Activated T-cell treated with anti-CD3 and anti-CD28 coated beads for 1 hour (primary cell): ENCODE results near the gene MUSK.
"Not testable (repeated sequence)": the region's sequence is repeated elsewhere in the genome, so short reads cannot be mapped to it uniquely, and the experiment has no call there.

Source experiments
- DNase-seq: peaks from one replicate; pipeline ENCODE4 v3.0.0-alpha.2; 2020; ENCODE audit warnings: low read depth

MUSK gene

GRCh38 chr9:110695846-110696245 is 27.3 kb downstream of the MUSK start:
- not testable (repeated sequence) for DNase-seq

GRCh38 chr9:110700953-110701352 is 32.4 kb downstream of the MUSK start:
- DNase-seq = no peak

- no peak for DNase-seq
These were observed 35.1 kb downstream of the MUSK start for GRCh38 chr9:110703669-110704068.

- DNase-seq = no peak
These were observed 38.8 kb downstream of the MUSK start for GRCh38 chr9:110707419-110707818.

GRCh38 chr9:110710420-110710819 is 41.8 kb downstream of the MUSK start:
- DNase-seq = no peak

- no peak for DNase-seq
These were observed 44.4 kb downstream of the MUSK start for GRCh38 chr9:110712955-110713354.

- DNase-seq = no peak
These were observed 45.7 kb downstream of the MUSK start for GRCh38 chr9:110714314-110714713.

- no peak for DNase-seq
These were observed 59.5 kb downstream of the MUSK start for GRCh38 chr9:110728058-110728457.

- no peak for DNase-seq
These were observed 61.0 kb downstream of the MUSK start for GRCh38 chr9:110729641-110730040.

GRCh38 chr9:110731437-110732028 is 62.9 kb downstream of the MUSK start:
- DNase-seq = no peak

GRCh38 chr9:110738982-110739381 is 70.4 kb downstream of the MUSK start:
- no peak for DNase-seq

- no peak for DNase-seq
These were observed 74.3 kb downstream of the MUSK start for GRCh38 chr9:110742741-110743371.

- no peak for DNase-seq
These were observed 76.3 kb downstream of the MUSK start for GRCh38 chr9:110744715-110745384.

GRCh38 chr9:110745676-110746075 is 77.1 kb downstream of the MUSK start:
- no peak for DNase-seq

GRCh38 chr9:110746211-110746930 is 77.8 kb downstream of the MUSK start:
- no peak for DNase-seq

- no peak for DNase-seq
These were observed 79.8 kb downstream of the MUSK start for GRCh38 chr9:110748251-110748893.

- no peak for DNase-seq
These were observed 81.7 kb downstream of the MUSK start for GRCh38 chr9:110750272-110750671.

- no peak for DNase-seq
These were observed 83.4 kb downstream of the MUSK start for GRCh38 chr9:110751971-110752370.

GRCh38 chr9:110752766-110753165 is 84.2 kb downstream of the MUSK start:
- DNase-seq = no peak

- no peak for DNase-seq
These were observed 85.2 kb downstream of the MUSK start for GRCh38 chr9:110753731-110754231.

- no peak for DNase-seq
These were observed 86.6 kb downstream of the MUSK start for GRCh38 chr9:110755179-110755578.

- no peak for DNase-seq
These were observed 89.6 kb downstream of the MUSK start for GRCh38 chr9:110758201-110758600.
